ENCODE measurements around the gene CHAT. TPM values are rescaled to one million over a fixed set of nuclear protein-coding genes. Genes with fewer than 3 reads are reported as not detected.

CHAT gene
- total RNA-seq, 6 experiments from 2014 or later = not detected

DNA sequence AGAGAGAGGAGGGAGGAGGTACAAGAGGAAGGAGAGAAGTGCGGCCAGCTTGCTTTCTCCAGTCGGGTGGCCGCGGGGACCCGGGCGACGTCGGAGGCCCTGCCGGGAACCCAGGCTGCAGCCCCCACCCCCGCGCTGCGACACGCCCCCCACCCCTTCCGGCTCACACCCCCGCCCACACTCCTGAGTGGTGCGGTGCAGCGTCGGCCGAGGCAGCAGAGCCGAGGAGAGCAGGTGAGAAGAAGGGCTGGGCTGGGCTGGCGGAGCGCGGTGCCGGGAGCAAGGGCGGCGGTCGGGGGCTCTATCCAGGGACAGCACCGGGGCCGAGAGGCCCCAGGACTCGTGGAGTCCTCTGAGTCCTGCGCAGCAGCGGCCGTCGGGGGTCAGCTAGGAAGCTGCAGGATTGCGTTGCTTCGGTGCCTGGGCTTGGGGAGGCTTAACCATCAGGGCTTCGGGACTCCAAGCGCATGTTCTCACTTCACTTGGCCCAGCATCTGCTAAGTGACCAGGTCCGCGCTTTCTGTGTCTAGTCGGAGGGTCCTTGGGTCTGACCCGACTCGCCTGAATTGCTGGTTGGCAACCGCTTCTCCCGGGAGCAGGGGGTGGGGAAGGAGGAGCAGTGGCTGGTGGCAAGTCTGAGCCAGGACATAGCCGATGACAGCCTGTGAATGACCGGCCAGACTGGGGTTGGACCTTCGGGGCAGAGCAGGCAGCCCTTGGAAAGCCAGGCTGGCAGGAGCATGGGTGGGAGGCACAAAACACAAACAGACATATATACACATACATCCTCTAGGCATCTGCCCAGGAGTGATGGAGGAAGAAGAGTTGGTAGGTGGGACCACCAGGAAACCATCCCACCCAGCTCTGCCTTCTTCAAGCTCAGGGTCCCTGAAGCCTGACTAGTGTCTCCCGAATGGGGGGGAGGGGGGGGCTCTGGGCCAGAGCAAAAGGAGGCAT, 683 bp downstream of the CHAT start:
- Histone ChIP-seq H3K27ac (no peak overlapping the region), H3K4me3 (no peak overlapping the region), H3K27me3 (peaks cover 7 to 19% of the 10 kb centered on the region in 2 donors), H3K36me3 (no peaks in the 10 kb centered on the region), H3K4me1 (peaks cover 0 to 6% (median 0%) of the 10 kb centered on the region in 4 donors), H3K9me3 (no peaks in the 10 kb centered on the region)
- TF ChIP-seq, protein P1, sequence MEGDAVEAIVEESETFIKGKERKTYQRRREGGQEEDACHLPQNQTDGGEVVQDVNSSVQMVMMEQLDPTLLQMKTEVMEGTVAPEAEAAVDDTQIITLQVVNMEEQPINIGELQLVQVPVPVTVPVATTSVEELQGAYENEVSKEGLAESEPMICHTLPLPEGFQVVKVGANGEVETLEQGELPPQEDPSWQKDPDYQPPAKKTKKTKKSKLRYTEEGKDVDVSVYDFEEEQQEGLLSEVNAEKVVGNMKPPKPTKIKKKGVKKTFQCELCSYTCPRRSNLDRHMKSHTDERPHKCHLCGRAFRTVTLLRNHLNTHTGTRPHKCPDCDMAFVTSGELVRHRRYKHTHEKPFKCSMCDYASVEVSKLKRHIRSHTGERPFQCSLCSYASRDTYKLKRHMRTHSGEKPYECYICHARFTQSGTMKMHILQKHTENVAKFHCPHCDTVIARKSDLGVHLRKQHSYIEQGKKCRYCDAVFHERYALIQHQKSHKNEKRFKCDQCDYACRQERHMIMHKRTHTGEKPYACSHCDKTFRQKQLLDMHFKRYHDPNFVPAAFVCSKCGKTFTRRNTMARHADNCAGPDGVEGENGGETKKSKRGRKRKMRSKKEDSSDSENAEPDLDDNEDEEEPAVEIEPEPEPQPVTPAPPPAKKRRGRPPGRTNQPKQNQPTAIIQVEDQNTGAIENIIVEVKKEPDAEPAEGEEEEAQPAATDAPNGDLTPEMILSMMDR (IDR thresholded peaks at IDR 0.05) = no peak
- TF ChIP-seq POLR2A (IDR thresholded peaks at IDR 0.05) = no peak
- peak in 2 of 3 donors; percentile 33 to 34 for DNase-seq
- ATAC-seq = no peak
- intact Hi-C loops (cut with DNase I) = no loop called here
- WGBS (ENCODE audit: insufficient coverage, low coverage, low lambda C conversion rate, missing lambda C conversion rate) = 2% methylated on average over 7 of the region's 49 CpGs

DNA sequence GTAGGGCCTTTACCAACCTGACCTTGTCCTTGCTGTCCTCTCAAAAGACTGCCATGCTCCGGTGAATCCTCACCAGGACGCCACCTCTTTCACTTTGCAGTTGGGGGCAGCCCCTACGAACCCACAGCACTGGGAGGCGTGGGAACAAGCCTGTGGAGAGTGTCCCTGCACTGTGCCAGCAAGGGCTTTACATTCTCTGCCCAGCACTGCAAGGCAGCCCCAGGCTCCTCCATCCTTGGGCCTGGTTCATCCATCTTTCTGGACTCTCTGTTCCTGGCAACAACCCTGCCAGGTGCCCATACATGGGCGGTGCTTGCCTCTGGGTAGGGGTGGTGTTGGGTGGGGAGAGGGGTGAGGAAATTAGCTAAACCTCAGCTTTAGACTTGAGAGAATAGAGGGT, 1.4 kb downstream of the CHAT start:
- peaks cover 7 to 19% of the 10 kb centered on the region in 2 donors for H3K27me3 ChIP-seq
- peaks cover 0 to 6% (median 0%) of the 10 kb centered on the region in 4 donors for H3K4me1 ChIP-seq
- no peaks in the 10 kb centered on the region for H3K36me3 ChIP-seq
- 23% methylated on average over 3 of the region's 5 CpGs for WGBS (ENCODE audit: insufficient coverage, low coverage, low lambda C conversion rate, missing lambda C conversion rate)
- no peak for TF ChIP-seq POLR2A (IDR thresholded peaks at IDR 0.05)
- TF ChIP-seq, protein P1 (IDR thresholded peaks at IDR 0.05) = no peak
- no peak overlapping the region for H3K27ac ChIP-seq
- intact Hi-C loops (cut with DNase I) = no loop called here
- no peak for ATAC-seq
- H3K9me3 ChIP-seq = no peaks in the 10 kb centered on the region
- H3K4me3 ChIP-seq = no peak overlapping the region
- peak in 2 of 3 donors; percentile 17 to 29 for DNase-seq

DNA sequence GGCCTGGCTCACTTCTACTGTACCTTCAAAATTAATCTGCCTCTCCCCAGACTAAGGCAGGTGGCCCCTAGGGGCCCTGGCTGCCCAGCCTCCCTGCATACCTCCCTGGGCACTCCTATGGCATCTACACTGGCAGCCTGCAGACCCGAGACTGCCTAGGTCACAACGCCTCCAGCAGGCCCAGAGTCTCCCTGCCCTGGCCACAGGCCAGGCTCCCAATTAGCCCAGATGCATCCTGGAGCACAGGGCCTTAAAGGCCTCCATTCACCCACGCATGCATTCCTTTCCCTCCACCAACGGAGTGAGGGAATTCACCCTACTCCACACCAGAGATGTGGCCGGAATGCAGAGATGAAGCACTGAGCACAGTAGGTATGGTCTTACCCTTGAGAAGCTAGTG, 1.9 kb downstream of the CHAT start:
- ATAC-seq = no peak
- TF ChIP-seq POLR2A (IDR thresholded peaks at IDR 0.05) = no peak
- TF ChIP-seq, protein P1 (IDR thresholded peaks at IDR 0.05) = no peak
- no peak overlapping the region for H3K4me3 ChIP-seq
- WGBS (ENCODE audit: insufficient coverage, low coverage, low lambda C conversion rate, missing lambda C conversion rate) = 47% methylated on average over 3 of the region's 5 CpGs
- peak in 1 of 3 donors; percentile 26 for DNase-seq
- peaks cover 7 to 14% of the 10 kb centered on the region in 2 donors for H3K27me3 ChIP-seq
- no peaks in the 10 kb centered on the region for H3K36me3 ChIP-seq
- no peaks in the 10 kb centered on the region for H3K9me3 ChIP-seq
- H3K4me1 ChIP-seq = peaks cover 0 to 2% (median 0%) of the 10 kb centered on the region in 4 donors
- no peak overlapping the region for H3K27ac ChIP-seq
- intact Hi-C loops (cut with DNase I) = no loop called here

DNA sequence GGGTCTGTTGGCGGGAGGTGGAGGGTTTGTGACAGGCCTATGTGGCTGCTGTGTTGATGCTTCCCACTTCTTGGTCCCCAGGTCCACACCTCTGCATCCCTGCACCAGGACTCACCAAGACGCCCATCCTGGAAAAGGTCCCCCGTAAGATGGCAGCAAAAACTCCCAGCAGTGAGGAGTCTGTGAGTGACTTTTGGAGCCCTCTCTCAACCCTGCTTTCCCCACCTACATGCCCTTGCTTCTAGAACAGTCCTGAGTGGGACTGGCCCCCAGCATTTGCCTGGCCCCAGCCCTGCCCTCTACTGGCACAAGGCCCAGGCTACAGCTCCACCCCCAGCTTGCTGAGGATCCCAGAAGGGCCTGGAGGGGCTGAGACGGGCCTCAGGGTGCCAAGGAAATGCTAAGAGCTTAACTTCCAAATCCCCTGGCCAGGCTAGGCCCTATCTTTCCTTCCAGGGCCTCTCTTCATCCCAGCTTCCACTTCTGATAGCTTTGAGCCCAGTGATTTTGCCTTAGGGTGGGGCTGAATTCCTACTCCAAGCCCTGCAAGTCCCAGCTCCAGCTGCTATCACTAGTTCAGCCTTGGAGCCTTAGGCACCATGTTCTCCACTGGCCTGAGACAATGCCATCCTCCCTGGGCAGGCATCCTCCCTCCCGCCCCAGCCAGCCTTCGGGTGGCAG, 2.7 kb downstream of the CHAT start:
- H3K27ac ChIP-seq = no peak overlapping the region
- intact Hi-C loops (cut with DNase I) = no loop called here
- H3K9me3 ChIP-seq = no peaks in the 10 kb centered on the region
- ATAC-seq (no peak), DNase-seq (peak in 1 of 3 donors; percentile 28)
- WGBS (ENCODE audit: insufficient coverage, low coverage, low lambda C conversion rate, missing lambda C conversion rate) = 60% methylated on average over 1 of the region's 6 CpGs
- no peaks in the 10 kb centered on the region for H3K36me3 ChIP-seq
- H3K27me3 ChIP-seq = peaks cover 7 to 9% of the 10 kb centered on the region in 2 donors
- TF ChIP-seq, protein P1 (IDR thresholded peaks at IDR 0.05) = no peak
- no peak for TF ChIP-seq POLR2A (IDR thresholded peaks at IDR 0.05)
- H3K4me1 ChIP-seq = no peaks in the 10 kb centered on the region
- H3K4me3 ChIP-seq = no peak overlapping the region

Measured in right lobe of liver (tissue), 6 donors.